Stimulated activated CD8-positive, alpha-beta memory T cell treated with anti-CD3 and anti-CD28 coated beads, Interleukin-7, amount 100 ng/mL, for 1 hour (primary cell): ENCODE results near the gene PCBP4.

Experiments
- DNase-seq, 2 donors: peaks; one replicate each; pipeline ENCODE4 v3.0.0-alpha.2; 2020; ENCODE audit warnings: low read depth in 2 of 2

PCBP4 gene

DNA sequence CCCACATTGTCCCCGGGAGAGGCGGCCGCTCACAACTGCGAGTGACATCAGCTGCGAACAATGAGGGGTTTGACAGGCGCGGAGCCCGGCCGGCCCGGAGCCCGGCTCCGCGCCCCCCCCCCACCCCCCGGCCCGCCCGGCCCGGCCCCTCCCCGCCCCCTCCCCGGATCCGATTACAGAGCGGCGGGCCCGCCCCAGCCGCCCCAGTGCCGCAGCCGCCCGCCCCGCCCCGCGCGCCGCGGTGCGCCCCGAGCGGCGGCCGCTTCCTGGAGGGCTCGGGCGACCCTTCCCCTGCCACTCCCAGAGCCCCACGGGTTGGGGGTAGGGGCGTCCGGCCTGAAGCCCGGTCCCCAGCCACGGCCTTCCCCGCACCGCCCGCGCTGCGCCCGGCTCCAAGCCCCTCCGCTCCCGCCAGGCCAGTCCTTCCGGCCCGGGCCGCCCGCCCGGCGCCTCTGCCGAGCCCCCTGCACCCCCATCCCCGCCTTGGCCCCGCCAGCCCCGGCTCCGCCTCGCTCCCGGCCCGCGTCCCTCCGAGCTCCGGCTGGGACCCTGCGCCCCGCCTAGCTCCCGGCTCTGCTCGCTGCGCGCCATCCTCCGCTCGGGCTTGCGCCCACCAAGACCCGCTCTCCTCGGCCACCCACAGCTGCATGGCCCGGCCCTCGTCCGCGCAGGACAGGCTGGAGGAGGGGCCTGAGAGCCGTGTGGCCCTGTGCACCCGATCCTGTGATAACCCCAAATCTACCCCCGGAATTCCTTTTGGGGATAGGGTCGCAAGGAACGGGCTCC, at the start of gene PCBP4:
TSS of gene PCBP4 (minus strand) at position 71 of the 786 bp plus-strand sequence. CDS start 6,214 bp downstream, outside the sequence.
- no peak for DNase-seq

DNA sequence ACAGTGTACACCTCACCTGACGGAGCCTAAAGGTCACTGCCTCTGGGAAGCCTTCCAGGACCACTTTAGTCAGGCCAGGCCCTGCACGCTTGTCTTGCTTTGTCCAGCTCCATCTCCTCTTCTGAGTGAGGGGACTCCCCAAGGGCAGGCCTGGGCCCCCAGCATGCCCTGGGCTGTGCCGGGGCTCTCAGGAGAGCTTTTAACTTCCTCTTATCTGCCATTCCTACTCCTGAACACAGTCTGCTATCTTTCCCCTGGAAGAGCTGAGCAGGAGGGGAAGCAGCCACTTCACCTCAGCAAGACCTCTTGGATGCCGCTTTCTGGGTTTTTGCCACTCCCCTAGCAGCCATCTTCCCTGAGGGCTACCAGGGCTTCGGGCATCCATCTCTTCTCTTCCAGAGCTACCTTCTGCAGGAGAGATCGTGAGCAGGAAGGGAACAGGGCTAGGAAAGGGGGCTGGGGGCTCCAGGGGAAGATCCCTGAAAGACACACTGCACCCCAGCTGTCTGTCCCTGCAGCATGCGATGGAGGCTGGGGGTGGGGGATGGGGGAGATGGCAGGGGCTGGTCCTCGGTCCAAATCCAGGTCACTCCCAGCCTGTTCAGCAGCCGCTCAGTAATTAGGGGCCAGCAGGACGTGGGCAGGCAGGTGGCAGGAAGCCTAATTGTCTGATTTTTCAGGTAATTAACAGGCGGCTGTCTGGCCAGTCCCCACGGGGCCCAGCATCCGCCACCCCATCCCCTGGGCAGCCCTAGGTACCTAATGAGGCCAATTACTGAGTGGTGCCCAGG, 48.4 kb upstream of the PCBP4 start:
- DNase-seq: no peak

DNA sequence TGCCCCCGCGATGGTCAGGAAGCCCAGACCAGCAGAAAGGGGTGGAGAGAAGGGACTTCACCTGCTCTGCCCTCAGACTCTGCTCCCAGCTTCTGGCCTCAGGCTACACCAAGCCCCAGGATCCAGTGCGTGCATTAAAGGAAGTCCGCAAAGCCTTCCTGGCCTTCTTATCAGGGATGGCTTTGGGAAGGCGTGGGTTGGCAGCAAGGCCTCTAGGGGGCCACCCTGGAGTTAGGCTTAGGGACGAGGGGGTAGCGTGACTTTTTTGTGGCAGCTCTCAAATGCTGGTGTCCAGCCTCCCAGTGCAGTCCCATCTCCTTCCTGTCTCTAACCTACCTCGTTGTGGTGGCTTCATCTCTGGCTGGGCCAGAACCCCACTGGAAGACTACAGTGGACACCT, 47.4 kb upstream of the PCBP4 start:
- DNase-seq: no peak

DNA sequence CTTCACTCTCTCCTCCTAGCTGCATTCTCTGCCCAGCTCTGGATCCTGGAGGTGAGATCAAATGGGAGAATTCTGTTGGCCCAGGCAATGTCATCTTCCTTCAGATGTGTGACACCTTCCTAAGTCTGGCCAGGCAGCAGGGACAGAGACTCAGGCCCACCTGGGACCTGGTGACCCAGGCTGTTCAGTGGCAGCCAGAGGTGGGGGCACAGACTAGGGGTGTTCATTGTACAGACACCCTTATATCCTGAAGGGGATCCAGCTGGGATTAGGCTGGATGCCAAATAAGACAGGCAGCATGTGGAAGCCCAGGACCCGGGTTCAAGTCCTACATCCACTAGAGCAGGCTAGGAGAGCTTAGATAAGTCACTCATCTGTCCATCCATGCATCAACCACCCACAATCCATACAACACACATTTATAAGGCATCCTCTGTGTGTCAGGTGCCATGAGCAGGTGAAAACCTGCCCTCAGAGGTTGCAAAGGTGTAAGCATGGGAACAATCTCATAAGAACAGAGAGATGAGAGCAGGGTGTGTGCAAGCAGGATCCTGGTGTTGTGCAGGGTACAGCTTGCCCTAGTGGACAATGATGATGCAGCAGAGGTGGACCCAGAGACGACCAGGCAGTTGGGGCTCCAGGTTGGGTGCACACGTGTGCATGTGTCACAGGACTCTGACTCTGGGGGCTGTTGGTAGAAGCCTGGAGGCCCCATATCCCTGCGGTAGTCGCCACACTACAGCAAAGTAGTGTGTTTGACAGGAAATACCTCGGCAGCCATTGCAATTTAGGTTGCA, 46.7 kb upstream of the PCBP4 start:
- DNase-seq: no peak

- no peak for DNase-seq
Observed at GRCh38 chr3:52012699-52013098, 45.4 kb upstream of the PCBP4 start.

DNA sequence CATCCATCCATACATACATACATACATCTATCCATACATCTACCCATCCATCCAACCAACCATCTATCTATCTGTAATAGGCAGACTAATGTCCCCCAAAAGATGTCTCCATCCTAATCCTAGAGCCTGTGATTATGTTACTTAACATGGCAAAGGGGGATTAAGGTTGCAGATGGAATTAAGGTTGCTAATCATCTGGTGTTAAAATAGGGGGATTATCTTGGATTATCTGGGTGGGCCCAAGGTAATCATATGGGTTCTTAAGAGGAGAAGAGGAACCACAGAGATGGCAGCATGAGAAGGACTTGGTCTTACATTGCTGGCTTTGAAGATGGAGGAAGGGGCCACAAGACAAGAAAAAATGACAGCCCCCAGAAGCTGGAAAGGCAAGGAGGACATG, 43.2 kb upstream of the PCBP4 start:
- no peak for DNase-seq

GRCh38 chr3:52007291-52007690, 40.0 kb upstream of the PCBP4 start:
- DNase-seq: no peak

GRCh38 chr3:52006820-52007133, 39.5 kb upstream of the PCBP4 start:
- DNase-seq: no peak

GRCh38 chr3:52006017-52006819, 39.0 kb upstream of the PCBP4 start:
- no peak for DNase-seq

- no peak for DNase-seq
Observed at GRCh38 chr3:52005571-52005986, 38.3 kb upstream of the PCBP4 start.

GRCh38 chr3:52004906-52005395, 37.7 kb upstream of the PCBP4 start:
- DNase-seq: no peak

- DNase-seq: no peak
Observed at GRCh38 chr3:52004163-52004787, 37.0 kb upstream of the PCBP4 start.

DNA sequence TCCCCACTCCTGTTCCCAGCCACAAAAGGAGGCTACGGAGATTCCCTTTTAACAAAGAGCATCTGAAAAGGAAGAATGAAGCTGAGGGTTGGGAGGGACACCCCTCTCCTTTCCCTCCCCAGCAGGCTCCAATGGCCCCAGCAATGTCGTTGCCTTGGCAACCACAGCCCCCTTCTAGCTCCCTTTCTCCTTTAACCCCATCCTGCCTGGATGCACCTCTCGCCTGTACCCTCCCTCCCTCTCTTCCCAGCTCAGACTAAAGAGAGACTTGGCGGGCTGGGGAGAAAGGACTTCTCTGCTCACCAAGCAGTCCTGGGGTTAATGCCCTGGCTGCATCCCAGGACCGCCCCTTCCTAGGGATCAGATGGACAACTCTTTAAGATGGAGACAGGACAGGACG, 35.5 kb upstream of the PCBP4 start:
- DNase-seq: no peak

DNA sequence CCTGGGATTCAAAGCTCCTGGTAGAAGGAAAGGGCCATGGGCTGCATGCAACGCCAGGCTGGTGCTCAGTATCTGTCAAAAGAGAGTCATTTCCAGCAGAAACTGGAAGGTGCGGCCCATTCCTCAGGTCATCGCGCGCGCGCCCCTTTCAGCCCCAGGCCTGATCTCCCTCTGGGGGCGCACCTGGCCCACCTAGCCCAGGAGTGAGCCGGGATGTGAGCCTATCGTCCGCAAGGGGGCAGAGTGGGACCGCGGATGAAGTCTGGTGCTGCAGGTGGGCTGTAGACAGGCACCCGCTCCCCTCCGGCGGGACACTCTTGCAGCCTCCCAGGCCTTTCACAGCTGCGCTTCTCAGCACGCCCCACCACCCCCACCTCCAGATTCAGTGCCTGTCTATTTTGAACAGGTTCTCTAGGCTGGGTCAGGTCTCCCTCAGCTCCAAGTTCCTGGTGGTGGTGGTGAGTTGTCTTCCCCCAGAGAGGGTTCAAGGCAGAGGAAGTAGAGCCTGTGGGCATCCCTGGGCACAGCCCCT, 34.3 kb upstream of the PCBP4 start:
- DNase-seq: peak; percentile 77 to 80

DNA sequence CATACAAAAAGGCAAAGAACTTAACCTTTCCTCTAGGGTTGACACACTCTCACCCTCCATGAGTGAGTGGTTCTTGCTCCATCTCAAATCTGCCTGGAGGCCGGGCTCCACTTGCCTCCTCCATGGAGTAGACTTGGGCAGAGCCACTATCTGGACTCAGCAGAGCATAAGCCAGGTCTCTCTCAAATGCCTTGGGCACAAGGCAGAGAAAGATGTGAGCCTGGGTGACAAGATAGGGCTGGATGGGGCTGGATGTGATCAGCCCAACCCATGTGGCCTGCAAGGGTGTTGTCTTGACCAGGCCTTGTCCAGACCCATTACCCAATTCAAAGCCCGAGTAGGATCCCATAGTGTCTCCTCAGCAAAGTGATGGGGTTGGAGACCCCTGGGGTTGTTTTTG, 32.6 kb upstream of the PCBP4 start:
- no peak for DNase-seq

GRCh38 chr3:51998774-51999173, 31.5 kb upstream of the PCBP4 start:
- DNase-seq: no peak

- no peak for DNase-seq
Observed at GRCh38 chr3:51997935-51998596, 30.8 kb upstream of the PCBP4 start.

GRCh38 chr3:51997172-51997571, 29.9 kb upstream of the PCBP4 start:
- DNase-seq: no peak

GRCh38 chr3:51995346-51996163, 28.3 kb upstream of the PCBP4 start, which contains the start of gene RPL29:
Gene RPL29, minus strand, starts transcription at chr3:51995895. Its CDS starts 434 bp downstream, at chr3:51995461.
- peak; percentile 80 to 82 for DNase-seq
